CD4-positive, alpha-beta T cell treated with Interleukin-4 for 1 hour (primary cell): ENCODE measurements around the gene PKMYT1.
A peak's percentile ranks its signal among the peaks of the same experiment; 100 is the strongest.
"Not testable (repeated sequence)": the region's sequence is repeated elsewhere in the genome, so short reads cannot be mapped to it uniquely, and the experiment has no call there.

Experiments used
- DNase-seq, 2 donors: peaks; one replicate each; pipeline ENCODE4 v3.0.0-alpha.2; 2020 to 2022

PKMYT1 gene

GRCh38 chr16:2929693-2930092 lies 50.6 kb downstream of the PKMYT1 start:
- no peak for DNase-seq

GRCh38 chr16:2928796-2929195 lies 51.5 kb downstream of the PKMYT1 start:
- no peak for DNase-seq

GRCh38 chr16:2928151-2928550 lies 52.1 kb downstream of the PKMYT1 start:
- DNase-seq = not testable (repeated sequence)

GRCh38 chr16:2927010-2927646 lies 53.1 kb downstream of the PKMYT1 start:
- peak; percentile 89 to 91 for DNase-seq

GRCh38 chr16:2926650-2926999 lies 53.6 kb downstream of the PKMYT1 start:
- DNase-seq = no peak

- DNase-seq = no peak
Measured at GRCh38 chr16:2925951-2926649, 54.1 kb downstream of the PKMYT1 start.

GRCh38 chr16:2924901-2925755 lies 55.1 kb downstream of the PKMYT1 start:
- no peak for DNase-seq

- DNase-seq = no peak
Measured at GRCh38 chr16:2923481-2923880, 56.8 kb downstream of the PKMYT1 start.
